Liver (tissue), 9 donors: Measurements from ENCODE around the gene EDDM13. TPM values are rescaled to one million over a fixed set of nuclear protein-coding genes. Genes with fewer than 3 reads are reported as not detected.

Source experiments
- DNase-seq: peaks from one replicate; pipeline ENCODE4 v3.0.0-alpha.2; 2017; ENCODE audit warnings: low spot score
- H3K27ac ChIP-seq, 2 donors: one replicate each; pipeline ENCODE4 v1.7.0; 2013; ENCODE audit warnings: inconsistent platforms in 2 of 2, low read length in 2 of 2, control low read depth in 1 of 2, low read depth in 1 of 2, mild to moderate bottlenecking in 1 of 2
- H3K27me3 ChIP-seq, 4 donors: one replicate each; pipeline versions ENCODE4 v1.6.1 to v1.7.0; 2013; ENCODE audit warnings: low read length in 3 of 4, inconsistent platforms in 1 of 4, mild to moderate bottlenecking in 1 of 4, moderate library complexity in 1 of 4; ENCODE audit not compliant: control insufficient read depth in 4 of 4, insufficient read depth in 4 of 4
- H3K36me3 ChIP-seq, 4 donors: one replicate each; pipeline versions ENCODE4 v1.6.1 to v1.7.0; 2013; ENCODE audit warnings: low read length in 3 of 4, mild to moderate bottlenecking in 3 of 4, low read depth in 1 of 4, moderate library complexity in 1 of 4; ENCODE audit not compliant: control insufficient read depth in 4 of 4, insufficient read depth in 3 of 4
- H3K4me1 ChIP-seq, 4 donors: one replicate each; pipeline versions ENCODE4 v1.6.1 to v1.7.0; 2013; ENCODE audit warnings: low read length in 3 of 4, mild to moderate bottlenecking in 3 of 4, moderate library complexity in 1 of 4; ENCODE audit not compliant: control insufficient read depth in 4 of 4, insufficient read depth in 4 of 4
- H3K4me3 ChIP-seq, 3 donors: one replicate each; pipeline versions ENCODE4 v1.6.1 to v1.7.0; 2013; ENCODE audit warnings: low read length in 3 of 3, control low read depth in 1 of 3, low read depth in 1 of 3, mild to moderate bottlenecking in 1 of 3
- H3K9ac ChIP-seq, 2 donors: one replicate each; pipeline ENCODE4 v1.7.0; 2013; ENCODE audit warnings: low read length in 2 of 2, mild to moderate bottlenecking in 2 of 2, moderate library complexity in 2 of 2, control low read depth in 1 of 2, low read depth in 1 of 2
- H3K9me3 ChIP-seq, 4 donors: one replicate each; pipeline versions ENCODE4 v1.6.1 to v1.7.0; 2013; ENCODE audit warnings: low read length in 3 of 4; ENCODE audit not compliant: control insufficient read depth in 4 of 4
- EGR1 ChIP-seq, 2 donors: IDR thresholded peaks; 2 replicates each; pipeline ENCODE4 v1.6.1; 2016 to 2018; ENCODE audit warnings: antibody characterized with exemption in 2 of 2, low read depth in 2 of 2
- FOXA2 ChIP-seq: IDR thresholded peaks from 2 replicates; pipeline ENCODE4 v1.6.1; 2016; ENCODE audit warnings: antibody characterized with exemption
- GABPA ChIP-seq, 2 donors: IDR thresholded peaks in 1 of 2; conservative IDR thresholded peaks in 1 of 2; 2 replicates each; pipeline ENCODE4 v1.6.1; 2016; ENCODE audit warnings: antibody characterized with exemption in 2 of 2, mild to moderate bottlenecking in 1 of 2, moderate library complexity in 1 of 2
- HNF4A ChIP-seq, 2 donors: conservative IDR thresholded peaks; 2 replicates each; pipeline ENCODE4 v1.6.1; 2016; ENCODE audit warnings: antibody characterized with exemption in 2 of 2, mild to moderate bottlenecking in 2 of 2
- HNF4G ChIP-seq: IDR thresholded peaks from 2 replicates; pipeline ENCODE4 v1.6.1; 2016; ENCODE audit warnings: antibody characterized with exemption
- JUND ChIP-seq, 2 donors: IDR thresholded peaks; 2 replicates each; pipeline ENCODE4 v1.6.1; 2016; ENCODE audit warnings: antibody characterized with exemption in 2 of 2
- MAX ChIP-seq: IDR thresholded peaks from 2 replicates; pipeline ENCODE4 v1.6.1; 2016; ENCODE audit warnings: antibody characterized with exemption
- NR2F2 ChIP-seq: IDR thresholded peaks from 2 replicates; pipeline ENCODE4 v1.6.1; 2016; ENCODE audit warnings: antibody characterized with exemption
- RAD21 ChIP-seq, 2 donors: IDR thresholded peaks; 2 replicates each; pipeline ENCODE4 v1.6.1; 2016; ENCODE audit warnings: antibody characterized with exemption in 2 of 2, mild to moderate bottlenecking in 2 of 2
- RXRA ChIP-seq, 2 donors: IDR thresholded peaks; 2 replicates each; pipeline ENCODE4 v1.6.1; 2017 to 2018; ENCODE audit warnings: antibody characterized with exemption in 2 of 2, mild to moderate bottlenecking in 1 of 2
- SP1 ChIP-seq: IDR thresholded peaks from 2 replicates; pipeline ENCODE4 v1.6.1; 2018; ENCODE audit warnings: antibody characterized with exemption, mild to moderate bottlenecking
- WGBS: extraction: QIAGEN DNeasy Blood & Tissue Kit; methylation state at CpG from one replicate; pipeline ENCODE4 v1.1.7; 2013; 5-methylcytosine and 5-hydroxymethylcytosine counted together
- polyA plus RNA-seq, 2 donors: library from polyadenylated mRNA; stranded (reverse) in 1 of 2; unstranded in 1 of 2; fragments of 200-250 nt in 1 of 2; fragments of >200 nt in 1 of 2; fragmentation: Nextera tagmentation in 1 of 2; extraction: Ambion mirVana in 1 of 2; gene quantifications; one replicate each; pipeline versions ENCODE4 v1.2.1 to v1.2.3, GENCODE V29; 2013 to 2015
- total RNA-seq, 2 donors: library from RNA; depleted of rRNA; stranded (reverse); fragments of >200 nt; gene quantifications; one replicate each; pipeline ENCODE4 v1.2.3, GENCODE V29; 2014
- TF ChIP-seq, protein P1 (sequence below): IDR thresholded peaks from 2 replicates; pipeline ENCODE4 v1.6.1; 2016; ENCODE audit warnings: antibody characterized with exemption
- TF ChIP-seq, protein P2 (sequence below): IDR thresholded peaks from 2 replicates; pipeline ENCODE4 v1.6.1; 2016; ENCODE audit warnings: antibody characterized with exemption
- TF ChIP-seq, protein P3 (sequence below): IDR thresholded peaks from 2 replicates; pipeline ENCODE4 v1.6.1; 2016; ENCODE audit warnings: antibody characterized with exemption, mild to moderate bottlenecking
- TF ChIP-seq, protein P4 (sequence below): fragments of 150-350 bp; IDR thresholded peaks from 2 replicates; pipeline ENCODE4 v1.5.1; 2017; ENCODE audit warnings: improper control_type of control experiment, low read depth, low read length; ENCODE audit not compliant: missing input control
- donor health status: healthy.
- donor health status: healthy.
- donor health status: healthy.
- donor health status: healthy.
- donor health status: healthy.

The EDDM13 gene
- total and polyA plus RNA-seq, 4 donors: 0.20 TPM; not detected in 3

DNA sequence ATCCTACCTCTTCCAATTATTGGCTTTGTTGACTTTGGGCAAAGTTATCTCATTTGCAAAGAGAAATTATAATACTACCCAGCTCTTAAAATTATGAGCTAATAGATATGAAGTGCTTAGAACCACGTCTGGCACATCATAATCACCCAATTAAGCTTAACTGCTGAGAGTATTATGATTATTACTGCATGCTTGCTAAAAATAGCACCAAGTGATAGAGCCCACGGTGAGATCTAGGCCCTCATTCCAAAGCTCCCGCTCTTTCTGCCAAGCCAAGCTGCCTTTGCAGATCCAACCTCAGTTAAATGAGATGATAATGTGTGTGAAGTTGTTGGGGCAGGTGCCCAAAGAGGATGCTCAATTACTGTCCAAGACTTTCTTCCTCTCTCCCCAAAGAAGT is 6.5 kb upstream of the EDDM13 start:
- H3K9ac ChIP-seq: no peak overlapping the region
- no peak for DNase-seq
- 77% methylated on average over 3 of the region's 3 CpGs for WGBS

DNA sequence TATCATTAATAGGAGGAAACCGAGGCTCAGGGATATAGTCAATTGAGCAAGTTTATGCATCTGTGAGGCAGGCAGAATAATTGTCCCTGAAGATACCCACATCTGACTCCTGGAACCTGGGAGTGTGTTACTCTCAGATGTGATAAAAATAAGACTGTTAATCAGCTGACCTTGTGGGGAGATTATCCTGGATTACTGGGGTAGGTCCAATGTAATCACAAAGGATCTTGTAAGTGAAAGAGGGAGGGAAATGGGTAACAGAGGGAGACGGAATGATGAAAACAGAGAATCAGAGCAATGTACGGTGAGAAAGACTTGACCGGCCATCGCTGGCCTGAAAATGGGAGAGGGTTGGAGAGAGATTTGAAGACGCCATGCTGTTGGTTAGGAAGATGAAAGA is 3.2 kb upstream of the EDDM13 start:
- Histone ChIP-seq H3K9me3 (no peaks in the 10 kb centered on the region), H3K4me3 (no peak overlapping the region), H3K27ac (no peak overlapping the region), H3K9ac (no peak overlapping the region), H3K27me3 (no peaks in the 10 kb centered on the region), H3K36me3 (no peaks in the 10 kb centered on the region), H3K4me1 (no peaks in the 10 kb centered on the region)
- 92% methylated on average over 6 of the region's 6 CpGs for WGBS
- no peak for DNase-seq
- TF ChIP-seq, protein P1, sequence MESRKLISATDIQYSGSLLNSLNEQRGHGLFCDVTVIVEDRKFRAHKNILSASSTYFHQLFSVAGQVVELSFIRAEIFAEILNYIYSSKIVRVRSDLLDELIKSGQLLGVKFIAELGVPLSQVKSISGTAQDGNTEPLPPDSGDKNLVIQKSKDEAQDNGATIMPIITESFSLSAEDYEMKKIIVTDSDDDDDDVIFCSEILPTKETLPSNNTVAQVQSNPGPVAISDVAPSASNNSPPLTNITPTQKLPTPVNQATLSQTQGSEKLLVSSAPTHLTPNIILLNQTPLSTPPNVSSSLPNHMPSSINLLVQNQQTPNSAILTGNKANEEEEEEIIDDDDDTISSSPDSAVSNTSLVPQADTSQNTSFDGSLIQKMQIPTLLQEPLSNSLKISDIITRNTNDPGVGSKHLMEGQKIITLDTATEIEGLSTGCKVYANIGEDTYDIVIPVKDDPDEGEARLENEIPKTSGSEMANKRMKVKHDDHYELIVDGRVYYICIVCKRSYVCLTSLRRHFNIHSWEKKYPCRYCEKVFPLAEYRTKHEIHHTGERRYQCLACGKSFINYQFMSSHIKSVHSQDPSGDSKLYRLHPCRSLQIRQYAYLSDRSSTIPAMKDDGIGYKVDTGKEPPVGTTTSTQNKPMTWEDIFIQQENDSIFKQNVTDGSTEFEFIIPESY: no peak
- no peak for TF ChIP-seq NR2F2
- TF ChIP-seq RXRA (IDR thresholded peaks at IDR 0.05): no peak
- TF ChIP-seq RAD21 (IDR thresholded peaks at IDR 0.05): no peak
- TF ChIP-seq EGR1 (IDR thresholded peaks at IDR 0.05; ENCODE audit: low read depth in 2 of 2): no peak
- TF ChIP-seq HNF4G: no peak

More for the DNA sequence above, 6.5 kb upstream of the EDDM13 start:
- Histone ChIP-seq H3K9me3 (no peaks in the 10 kb centered on the region), H3K36me3 (no peaks in the 10 kb centered on the region), H3K27ac (no peak overlapping the region), H3K27me3 (no peaks in the 10 kb centered on the region), H3K4me1 (no peaks in the 10 kb centered on the region), H3K4me3 (no peak overlapping the region)
- TF ChIP-seq, protein P2, sequence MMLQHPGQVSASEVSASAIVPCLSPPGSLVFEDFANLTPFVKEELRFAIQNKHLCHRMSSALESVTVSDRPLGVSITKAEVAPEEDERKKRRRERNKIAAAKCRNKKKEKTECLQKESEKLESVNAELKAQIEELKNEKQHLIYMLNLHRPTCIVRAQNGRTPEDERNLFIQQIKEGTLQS: no peak
- TF ChIP-seq HNF4A (conservative IDR thresholded peaks at IDR 0.05) (no peak), RAD21 (IDR thresholded peaks at IDR 0.05) (no peak), NR2F2 (no peak), HNF4G (no peak), GABPA (IDR thresholded peaks at IDR 0.05 in 1 of 2, conservative IDR thresholded peaks at IDR 0.05 in 1 of 2) (no peak), SP1 (no peak), FOXA2 (no peak), JUND (IDR thresholded peaks at IDR 0.05) (no peak), MAX (no peak), EGR1 (IDR thresholded peaks at IDR 0.05; ENCODE audit: low read depth in 2 of 2) (no peak)
- TF ChIP-seq, protein P1: no peak
- TF ChIP-seq, protein P3, sequence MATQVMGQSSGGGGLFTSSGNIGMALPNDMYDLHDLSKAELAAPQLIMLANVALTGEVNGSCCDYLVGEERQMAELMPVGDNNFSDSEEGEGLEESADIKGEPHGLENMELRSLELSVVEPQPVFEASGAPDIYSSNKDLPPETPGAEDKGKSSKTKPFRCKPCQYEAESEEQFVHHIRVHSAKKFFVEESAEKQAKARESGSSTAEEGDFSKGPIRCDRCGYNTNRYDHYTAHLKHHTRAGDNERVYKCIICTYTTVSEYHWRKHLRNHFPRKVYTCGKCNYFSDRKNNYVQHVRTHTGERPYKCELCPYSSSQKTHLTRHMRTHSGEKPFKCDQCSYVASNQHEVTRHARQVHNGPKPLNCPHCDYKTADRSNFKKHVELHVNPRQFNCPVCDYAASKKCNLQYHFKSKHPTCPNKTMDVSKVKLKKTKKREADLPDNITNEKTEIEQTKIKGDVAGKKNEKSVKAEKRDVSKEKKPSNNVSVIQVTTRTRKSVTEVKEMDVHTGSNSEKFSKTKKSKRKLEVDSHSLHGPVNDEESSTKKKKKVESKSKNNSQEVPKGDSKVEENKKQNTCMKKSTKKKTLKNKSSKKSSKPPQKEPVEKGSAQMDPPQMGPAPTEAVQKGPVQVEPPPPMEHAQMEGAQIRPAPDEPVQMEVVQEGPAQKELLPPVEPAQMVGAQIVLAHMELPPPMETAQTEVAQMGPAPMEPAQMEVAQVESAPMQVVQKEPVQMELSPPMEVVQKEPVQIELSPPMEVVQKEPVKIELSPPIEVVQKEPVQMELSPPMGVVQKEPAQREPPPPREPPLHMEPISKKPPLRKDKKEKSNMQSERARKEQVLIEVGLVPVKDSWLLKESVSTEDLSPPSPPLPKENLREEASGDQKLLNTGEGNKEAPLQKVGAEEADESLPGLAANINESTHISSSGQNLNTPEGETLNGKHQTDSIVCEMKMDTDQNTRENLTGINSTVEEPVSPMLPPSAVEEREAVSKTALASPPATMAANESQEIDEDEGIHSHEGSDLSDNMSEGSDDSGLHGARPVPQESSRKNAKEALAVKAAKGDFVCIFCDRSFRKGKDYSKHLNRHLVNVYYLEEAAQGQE: no peak
- TF ChIP-seq, protein P4, sequence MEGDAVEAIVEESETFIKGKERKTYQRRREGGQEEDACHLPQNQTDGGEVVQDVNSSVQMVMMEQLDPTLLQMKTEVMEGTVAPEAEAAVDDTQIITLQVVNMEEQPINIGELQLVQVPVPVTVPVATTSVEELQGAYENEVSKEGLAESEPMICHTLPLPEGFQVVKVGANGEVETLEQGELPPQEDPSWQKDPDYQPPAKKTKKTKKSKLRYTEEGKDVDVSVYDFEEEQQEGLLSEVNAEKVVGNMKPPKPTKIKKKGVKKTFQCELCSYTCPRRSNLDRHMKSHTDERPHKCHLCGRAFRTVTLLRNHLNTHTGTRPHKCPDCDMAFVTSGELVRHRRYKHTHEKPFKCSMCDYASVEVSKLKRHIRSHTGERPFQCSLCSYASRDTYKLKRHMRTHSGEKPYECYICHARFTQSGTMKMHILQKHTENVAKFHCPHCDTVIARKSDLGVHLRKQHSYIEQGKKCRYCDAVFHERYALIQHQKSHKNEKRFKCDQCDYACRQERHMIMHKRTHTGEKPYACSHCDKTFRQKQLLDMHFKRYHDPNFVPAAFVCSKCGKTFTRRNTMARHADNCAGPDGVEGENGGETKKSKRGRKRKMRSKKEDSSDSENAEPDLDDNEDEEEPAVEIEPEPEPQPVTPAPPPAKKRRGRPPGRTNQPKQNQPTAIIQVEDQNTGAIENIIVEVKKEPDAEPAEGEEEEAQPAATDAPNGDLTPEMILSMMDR: no peak
